GM21529 (cell line): ENCODE measurements around the gene HOXC4.

ENCODE experiments used
- ATAC-seq: cut with Tn5 transposase; IDR thresholded peaks from one replicate; pipeline ENCODE4 v1.9.1; 2021; ENCODE audit not compliant: unreplicated experiment

Gene HOXC4

DNA sequence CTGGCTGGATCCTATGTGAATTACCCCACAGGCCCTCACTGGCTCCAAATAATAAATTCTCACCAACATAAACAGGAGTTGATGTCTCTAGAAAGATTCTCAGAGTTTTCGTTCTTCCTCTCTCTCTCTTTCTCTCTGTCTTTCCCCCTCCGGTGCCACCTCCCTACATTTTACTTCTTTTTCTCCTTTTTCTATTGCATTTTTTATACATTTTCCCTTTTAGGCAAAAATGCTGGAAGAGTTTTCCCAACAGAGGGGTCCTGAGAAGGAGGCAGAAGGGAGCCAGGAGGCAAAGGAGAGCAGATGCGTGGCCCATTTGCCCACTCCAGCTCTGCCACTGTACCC is 26.2 kb upstream of the HOXC4 start:
- no peak for ATAC-seq

DNA sequence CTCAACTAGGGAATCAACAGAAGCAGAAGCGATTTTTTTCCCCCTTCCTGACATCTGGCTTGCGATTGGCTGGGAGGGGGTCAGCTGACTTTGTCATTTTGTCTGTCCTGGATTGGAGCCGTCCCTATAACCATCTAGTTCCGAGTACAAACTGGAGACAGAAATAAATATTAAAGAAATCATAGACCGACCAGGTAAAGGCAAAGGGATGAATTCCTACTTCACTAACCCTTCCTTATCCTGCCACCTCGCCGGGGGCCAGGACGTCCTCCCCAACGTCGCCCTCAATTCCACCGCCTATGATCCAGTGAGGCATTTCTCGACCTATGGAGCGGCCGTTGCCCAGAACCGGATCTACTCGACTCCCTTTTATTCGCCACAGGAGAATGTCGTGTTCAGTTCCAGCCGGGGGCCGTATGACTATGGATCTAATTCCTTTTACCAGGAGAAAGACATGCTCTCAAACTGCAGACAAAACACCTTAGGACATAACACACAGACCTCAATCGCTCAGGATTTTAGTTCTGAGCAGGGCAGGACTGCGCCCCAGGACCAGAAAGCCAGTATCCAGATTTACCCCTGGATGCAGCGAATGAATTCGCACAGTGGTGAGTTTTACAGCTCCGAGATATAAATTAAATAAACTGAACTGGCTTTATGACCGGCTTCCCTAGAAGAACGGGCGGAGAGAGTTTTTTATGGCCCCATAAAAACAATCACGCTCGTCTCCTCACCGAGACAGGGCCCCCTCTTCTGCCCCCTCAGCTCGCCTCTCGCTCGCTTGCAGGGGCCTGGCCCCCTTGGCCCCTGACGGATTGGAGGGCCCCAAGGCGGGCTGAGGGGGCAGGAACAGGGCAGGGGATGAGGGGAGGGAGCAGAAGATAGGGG is 25.1 kb upstream of the HOXC4 start, which contains the start of gene HOXC6:
Gene HOXC6 (plus strand): TSS at position 127 of the 888 bp plus-strand sequence. CDS start 82 bp downstream, at position 209.
- ATAC-seq = no peak

GRCh38 chr12:54029529-54030441 is 23.9 kb upstream of the HOXC4 start:
- ATAC-seq = no peak

DNA sequence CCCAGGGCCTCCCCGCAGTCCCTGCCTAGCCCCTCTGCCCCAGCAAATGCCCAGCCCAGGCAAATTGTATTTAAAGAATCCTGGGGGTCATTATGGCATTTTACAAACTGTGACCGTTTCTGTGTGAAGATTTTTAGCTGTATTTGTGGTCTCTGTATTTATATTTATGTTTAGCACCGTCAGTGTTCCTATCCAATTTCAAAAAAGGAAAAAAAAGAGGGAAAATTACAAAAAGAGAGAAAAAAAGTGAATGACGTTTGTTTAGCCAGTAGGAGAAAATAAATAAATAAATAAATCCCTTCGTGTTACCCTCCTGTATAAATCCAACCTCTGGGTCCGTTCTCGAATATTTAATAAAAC is 23.2 kb upstream of the HOXC4 start:
- ATAC-seq = no peak

GRCh38 chr12:54030889-54031471 is 22.7 kb upstream of the HOXC4 start:
- no peak for ATAC-seq

GRCh38 chr12:54031480-54031879 is 22.2 kb upstream of the HOXC4 start:
- no peak for ATAC-seq

- ATAC-seq = no peak
Observed at GRCh38 chr12:54032086-54032619, 21.5 kb upstream of the HOXC4 start.

- no peak for ATAC-seq
Observed at GRCh38 chr12:54032627-54033100, 21.0 kb upstream of the HOXC4 start, which contains the start of gene HOXC5. Gene HOXC5 (plus strand): TSS chr12:54033050. CDS start chr12:54033123, 73 bp downstream.

DNA sequence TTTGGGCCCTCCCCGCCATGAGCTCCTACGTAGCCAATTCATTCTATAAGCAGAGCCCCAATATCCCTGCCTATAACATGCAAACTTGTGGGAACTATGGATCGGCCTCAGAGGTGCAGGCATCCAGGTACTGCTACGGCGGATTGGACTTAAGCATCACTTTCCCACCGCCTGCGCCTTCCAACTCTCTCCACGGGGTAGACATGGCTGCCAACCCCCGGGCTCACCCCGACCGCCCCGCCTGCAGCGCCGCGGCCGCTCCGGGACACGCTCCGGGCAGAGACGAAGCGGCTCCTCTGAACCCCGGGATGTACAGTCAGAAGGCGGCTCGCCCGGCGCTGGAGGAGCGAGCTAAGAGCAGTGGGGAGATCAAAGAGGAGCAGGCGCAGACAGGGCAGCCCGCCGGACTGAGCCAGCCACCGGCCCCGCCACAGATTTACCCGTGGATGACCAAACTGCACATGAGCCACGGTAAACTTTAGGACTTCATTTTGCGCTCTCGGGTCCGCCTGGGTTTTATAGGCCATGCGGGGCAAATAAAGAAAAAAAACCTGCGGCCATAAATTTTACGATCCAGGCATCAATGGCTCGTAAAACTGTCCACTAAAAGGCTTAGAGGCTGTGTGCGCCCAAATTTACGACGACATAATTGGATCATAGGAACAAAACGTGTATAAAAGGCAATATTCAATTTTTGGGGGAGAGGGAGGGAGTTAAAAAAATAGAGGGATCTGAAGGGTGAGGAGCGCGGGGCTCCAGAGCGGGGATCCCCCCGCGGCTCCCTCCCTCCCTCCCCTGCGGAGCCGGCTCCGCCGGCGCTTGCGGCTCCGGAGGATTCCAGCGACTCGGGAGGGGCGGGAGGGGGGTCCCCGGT is 20.3 kb upstream of the HOXC4 start:
- no peak for ATAC-seq

DNA sequence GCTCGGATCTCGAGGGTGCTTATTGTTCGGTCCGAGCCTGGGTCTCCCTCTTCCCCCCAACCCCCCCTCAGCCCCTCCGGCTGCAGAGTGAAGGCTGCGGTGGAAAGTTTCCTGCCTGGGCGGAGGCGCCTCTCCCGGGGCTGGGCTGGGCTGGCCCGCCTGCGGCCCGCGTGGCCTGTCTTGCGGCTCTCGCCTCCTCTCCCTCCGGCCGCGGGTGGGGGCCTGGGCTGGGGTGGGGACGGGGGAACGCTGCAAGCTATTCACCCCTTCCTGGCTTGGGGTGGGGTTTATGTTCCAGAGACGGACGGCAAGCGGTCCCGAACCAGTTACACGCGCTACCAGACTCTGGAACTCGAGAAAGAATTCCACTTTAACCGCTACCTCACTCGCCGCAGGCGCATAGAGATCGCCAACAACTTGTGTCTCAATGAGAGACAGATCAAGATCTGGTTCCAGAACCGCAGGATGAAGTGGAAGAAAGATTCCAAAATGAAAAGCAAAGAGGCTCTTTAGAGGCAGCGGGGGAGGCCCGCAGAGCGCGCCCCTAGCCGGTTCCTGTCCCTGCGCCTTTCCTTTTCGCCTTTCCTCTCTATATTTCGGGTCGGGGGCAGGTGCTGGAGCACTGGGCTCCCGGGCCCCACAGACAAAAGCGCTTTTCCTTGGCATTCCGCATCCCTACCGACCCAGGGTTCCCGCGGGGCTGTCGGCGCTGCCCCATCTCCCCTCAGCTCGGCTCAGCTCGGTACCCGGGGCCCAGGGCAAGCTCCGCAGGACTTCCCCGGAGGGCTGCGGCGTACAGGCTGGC is 19.5 kb upstream of the HOXC4 start:
- ATAC-seq = no peak

DNA sequence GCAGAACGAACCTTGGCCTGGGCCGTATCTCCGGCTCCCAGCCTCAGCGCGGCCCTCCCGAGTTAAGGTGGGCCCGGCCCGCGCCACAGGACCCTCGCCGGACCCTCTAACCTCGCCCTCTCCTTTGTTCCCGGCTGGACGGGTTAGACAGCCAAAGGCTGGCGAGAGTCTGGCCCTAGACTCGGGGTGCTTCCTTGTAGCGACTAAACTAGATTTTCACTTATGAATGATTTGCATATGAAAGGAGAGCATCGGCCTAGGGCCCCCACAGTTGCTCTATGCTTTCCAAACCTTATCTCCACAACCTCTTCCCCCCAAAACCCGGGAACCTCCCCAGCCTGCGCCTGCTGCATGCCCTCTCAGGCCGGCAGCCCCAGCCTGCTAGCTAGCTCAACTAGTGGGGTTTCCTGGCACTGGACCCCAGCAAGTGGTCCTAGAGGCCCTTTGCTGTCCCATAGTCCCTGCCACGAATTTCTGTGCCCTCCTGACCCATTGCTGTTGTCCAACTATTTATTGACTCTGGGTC is 18.8 kb upstream of the HOXC4 start:
- no peak for ATAC-seq

DNA sequence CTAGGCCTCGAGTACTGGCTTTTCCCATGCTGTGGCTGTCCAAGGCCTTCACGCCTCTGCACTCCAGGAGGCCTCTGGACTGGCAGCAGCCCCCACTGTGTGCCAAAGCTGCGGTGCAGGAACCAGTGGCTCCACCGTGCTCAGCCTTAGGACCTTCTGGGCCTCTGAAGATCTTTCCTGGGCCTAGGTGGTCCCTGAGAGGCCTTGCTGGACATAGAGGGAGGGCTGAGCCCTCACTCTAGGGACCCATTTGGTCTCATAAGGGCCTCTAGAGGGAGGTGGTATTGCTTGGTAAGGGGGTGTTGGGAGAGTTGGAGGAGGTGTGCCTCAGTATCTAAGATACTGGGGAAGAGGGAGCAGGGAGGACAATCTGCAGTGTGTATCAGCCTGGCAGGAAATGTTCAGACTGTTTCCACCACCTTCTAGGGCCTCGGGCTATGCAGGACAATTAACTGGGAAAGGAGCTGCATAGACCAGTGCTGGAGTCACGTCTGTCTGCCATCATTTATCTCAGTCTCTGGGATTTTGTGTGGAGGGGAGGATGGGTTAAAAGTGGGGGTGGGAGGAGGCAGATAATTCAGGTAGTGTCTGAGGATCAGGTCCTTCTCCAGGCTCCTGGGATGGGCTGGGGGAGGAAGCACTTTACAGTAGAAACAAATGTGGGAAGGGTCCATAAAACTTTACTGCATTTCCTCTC is 17.9 kb upstream of the HOXC4 start:
- ATAC-seq = no peak

- no peak for ATAC-seq
Observed at GRCh38 chr12:54036620-54037359, 16.8 kb upstream of the HOXC4 start.

DNA sequence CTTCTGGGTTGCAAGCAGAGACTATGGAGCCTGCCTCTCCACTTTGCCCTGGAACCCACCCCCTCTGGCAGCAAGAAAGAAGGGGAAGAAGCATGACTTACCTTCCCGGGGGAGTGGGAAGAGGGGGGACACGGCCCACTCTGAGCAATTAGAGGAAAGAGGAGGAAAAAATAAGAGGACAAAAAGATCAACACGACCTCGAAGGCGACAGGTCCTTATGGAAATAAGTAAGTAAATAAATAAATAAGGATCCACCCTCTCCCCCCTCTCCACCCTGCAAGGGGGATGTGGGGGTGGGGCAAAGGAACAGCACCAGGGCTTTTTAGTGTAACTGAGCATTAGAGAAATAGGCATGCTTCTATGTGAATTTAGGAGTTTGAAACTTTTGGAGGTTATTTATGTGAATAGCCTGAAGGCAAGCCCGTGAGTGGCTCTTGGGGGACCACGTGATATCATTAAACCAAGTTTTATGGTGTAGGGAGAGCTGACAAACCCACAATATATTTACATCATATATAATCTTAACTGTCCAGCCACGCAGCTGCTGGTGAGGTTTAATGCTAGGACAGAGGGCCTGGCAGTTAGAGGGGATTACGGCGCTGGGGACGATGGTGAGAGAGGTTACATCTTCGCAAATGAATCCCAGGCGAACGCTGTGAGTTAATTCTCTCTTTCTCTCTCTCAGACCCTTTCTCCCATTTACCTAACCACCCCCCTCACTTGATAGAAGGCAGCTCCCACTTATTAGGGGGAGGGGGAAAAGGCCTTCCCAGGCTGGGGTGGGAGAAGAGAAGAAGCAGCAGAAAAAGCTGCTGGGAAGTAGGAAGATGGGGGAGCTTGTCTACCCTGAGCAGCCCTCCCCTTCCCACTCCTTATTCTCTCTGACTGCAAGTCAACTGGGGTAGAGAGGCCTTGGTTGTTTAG is 16.0 kb upstream of the HOXC4 start:
- no peak for ATAC-seq

DNA sequence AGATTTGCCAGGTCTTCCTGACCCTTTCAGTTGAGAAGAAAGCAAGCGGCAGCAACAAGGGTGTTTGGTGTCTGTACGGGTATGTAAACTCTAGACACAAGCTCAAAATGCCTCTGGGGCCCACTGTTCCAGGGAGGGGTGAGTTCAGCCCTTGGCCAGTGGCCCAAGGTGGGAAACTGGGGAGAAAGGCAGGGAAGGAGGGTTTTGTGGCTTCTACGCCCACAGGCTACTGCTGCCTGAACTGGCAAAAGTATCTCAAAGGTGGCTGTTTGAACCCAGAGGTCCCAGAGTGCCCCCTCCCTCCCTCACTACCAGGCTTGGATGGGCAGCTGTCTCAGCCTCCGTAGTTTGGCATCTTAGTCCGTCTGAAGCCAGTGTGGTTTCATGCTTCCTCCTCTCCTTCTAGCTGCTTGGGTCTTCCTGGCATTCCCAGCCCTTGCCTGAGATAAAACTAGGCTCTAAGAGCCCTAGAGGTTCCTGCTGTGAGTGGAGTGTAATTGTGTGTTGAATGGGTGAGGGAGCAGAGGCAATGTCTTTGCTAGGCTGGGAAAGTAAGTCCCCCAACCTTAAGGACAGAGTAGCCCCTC is 15.3 kb upstream of the HOXC4 start:
- no peak for ATAC-seq

GRCh38 chr12:54038871-54039414 is 14.7 kb upstream of the HOXC4 start:
- ATAC-seq = no peak
